HG03159 (cell line): ENCODE measurements around the gene SLC9C2.

ENCODE experiments used
- ATAC-seq: cut with Tn5 transposase; IDR thresholded peaks from one replicate; pipeline ENCODE4 v1.9.1; 2021; ENCODE audit warnings: mild to moderate bottlenecking, moderate library complexity; ENCODE audit not compliant: unreplicated experiment

SLC9C2 gene

GRCh38 chr1:173454966-173455524 lies 147.8 kb downstream of the SLC9C2 start:
- no peak for ATAC-seq

- no peak for ATAC-seq
These were observed 148.9 kb downstream of the SLC9C2 start for GRCh38 chr1:173453982-173454381.

- ATAC-seq: no peak
These were observed 150.9 kb downstream of the SLC9C2 start for GRCh38 chr1:173451981-173452380.
